GM12875 (cell line): Measurements from ENCODE around the gene TRIM62.
A peak's percentile ranks its signal among the peaks of the same experiment; 100 is the strongest.
"Not testable (repeated sequence)": the region's sequence is repeated elsewhere in the genome, so short reads cannot be mapped to it uniquely, and the experiment has no call there.

Experiments used
- H3K4me3 ChIP-seq: one replicate; pipeline ENCODE4 v1.5.1; 2011; ENCODE audit warnings: low read depth, low read length, control low read depth
- CTCF ChIP-seq: IDR thresholded peaks from 2 replicates; pipeline ENCODE4 v1.5.1; 2011; ENCODE audit warnings: low read depth, mild to moderate bottlenecking, control low read depth, inconsistent platforms, low read length, moderate library complexity, borderline replicate concordance; ENCODE audit not compliant: insufficient read depth

The TRIM62 gene

GRCh38 chr1:33133478-33134105, 48.3 kb downstream of the TRIM62 start:
- no peak for TF ChIP-seq CTCF
- no peak overlapping the region for H3K4me3 ChIP-seq

GRCh38 chr1:33132549-33132948, 49.3 kb downstream of the TRIM62 start:
- TF ChIP-seq CTCF, result no peak
- no peak overlapping the region for H3K4me3 ChIP-seq

- H3K4me3 ChIP-seq, result no peak overlapping the region
- TF ChIP-seq CTCF, result no peak
Observed at GRCh38 chr1:33131191-33131590, 50.7 kb downstream of the TRIM62 start.

- no peak overlapping the region for H3K4me3 ChIP-seq
- no peak for TF ChIP-seq CTCF
Observed at GRCh38 chr1:33130297-33130696, 51.5 kb downstream of the TRIM62 start.

GRCh38 chr1:33128781-33129180, 53.1 kb downstream of the TRIM62 start:
- H3K4me3 ChIP-seq, result no peak overlapping the region
- no peak for TF ChIP-seq CTCF

GRCh38 chr1:33127001-33127823, 54.6 kb downstream of the TRIM62 start:
- TF ChIP-seq CTCF, result peak; percentile 92
- H3K4me3 ChIP-seq, result peak overlapping the region; percentile 77

- peak overlapping the region; percentile 77 for H3K4me3 ChIP-seq
- TF ChIP-seq CTCF, result no peak
Observed at GRCh38 chr1:33126411-33127000, 55.3 kb downstream of the TRIM62 start.

GRCh38 chr1:33124647-33125046, 57.2 kb downstream of the TRIM62 start:
- H3K4me3 ChIP-seq, result not testable (repeated sequence)
